Measurements from ENCODE around the gene DIP2A. TPM values are rescaled to one million over a fixed set of nuclear protein-coding genes. Genes with fewer than 3 reads are reported as not detected.

Gene DIP2A
- total RNA-seq, 1 donor from 2014 or later = 57.2 TPM

DNA sequence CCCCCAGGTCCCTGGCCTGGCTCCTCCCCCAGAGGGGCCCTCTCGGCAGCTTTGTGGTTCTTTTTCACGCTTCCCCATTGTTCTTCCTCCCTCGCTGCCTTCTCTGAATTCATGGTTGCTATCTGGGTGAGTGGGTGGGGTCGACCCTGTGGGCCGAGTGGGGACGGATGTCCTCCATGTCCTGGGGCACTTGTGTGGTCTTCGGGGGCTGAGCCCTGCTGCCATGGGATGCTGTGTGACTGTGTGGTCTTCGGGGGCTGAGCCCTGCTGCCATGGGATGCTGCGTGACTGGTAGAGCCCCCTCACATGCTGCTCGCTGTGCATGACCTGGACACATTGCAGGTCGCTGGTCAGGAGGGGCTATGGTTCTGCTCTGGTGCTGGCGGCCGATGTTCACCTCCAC, 21.6 kb upstream of the DIP2A start:
- Mint-ChIP-seq H3K4me1 (no peaks in the 10 kb centered on the region), H3K9me3 (no peaks in the 10 kb centered on the region), H3K4me3 (no peak overlapping the region), H3K36me3 (peaks cover 48% of the 10 kb centered on the region), H3K27me3 (ENCODE audit: low read depth) (no peaks in the 10 kb centered on the region), H3K27ac (no peak overlapping the region)
- TF ChIP-seq, protein P1, sequence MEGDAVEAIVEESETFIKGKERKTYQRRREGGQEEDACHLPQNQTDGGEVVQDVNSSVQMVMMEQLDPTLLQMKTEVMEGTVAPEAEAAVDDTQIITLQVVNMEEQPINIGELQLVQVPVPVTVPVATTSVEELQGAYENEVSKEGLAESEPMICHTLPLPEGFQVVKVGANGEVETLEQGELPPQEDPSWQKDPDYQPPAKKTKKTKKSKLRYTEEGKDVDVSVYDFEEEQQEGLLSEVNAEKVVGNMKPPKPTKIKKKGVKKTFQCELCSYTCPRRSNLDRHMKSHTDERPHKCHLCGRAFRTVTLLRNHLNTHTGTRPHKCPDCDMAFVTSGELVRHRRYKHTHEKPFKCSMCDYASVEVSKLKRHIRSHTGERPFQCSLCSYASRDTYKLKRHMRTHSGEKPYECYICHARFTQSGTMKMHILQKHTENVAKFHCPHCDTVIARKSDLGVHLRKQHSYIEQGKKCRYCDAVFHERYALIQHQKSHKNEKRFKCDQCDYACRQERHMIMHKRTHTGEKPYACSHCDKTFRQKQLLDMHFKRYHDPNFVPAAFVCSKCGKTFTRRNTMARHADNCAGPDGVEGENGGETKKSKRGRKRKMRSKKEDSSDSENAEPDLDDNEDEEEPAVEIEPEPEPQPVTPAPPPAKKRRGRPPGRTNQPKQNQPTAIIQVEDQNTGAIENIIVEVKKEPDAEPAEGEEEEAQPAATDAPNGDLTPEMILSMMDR (IDR thresholded peaks at IDR 0.05; ENCODE audit: unreplicated experiment) = no peak
- DNase-seq (ENCODE audit: low spot score in 2 of 2, unreplicated experiment in 2 of 2) = no peak

DNA sequence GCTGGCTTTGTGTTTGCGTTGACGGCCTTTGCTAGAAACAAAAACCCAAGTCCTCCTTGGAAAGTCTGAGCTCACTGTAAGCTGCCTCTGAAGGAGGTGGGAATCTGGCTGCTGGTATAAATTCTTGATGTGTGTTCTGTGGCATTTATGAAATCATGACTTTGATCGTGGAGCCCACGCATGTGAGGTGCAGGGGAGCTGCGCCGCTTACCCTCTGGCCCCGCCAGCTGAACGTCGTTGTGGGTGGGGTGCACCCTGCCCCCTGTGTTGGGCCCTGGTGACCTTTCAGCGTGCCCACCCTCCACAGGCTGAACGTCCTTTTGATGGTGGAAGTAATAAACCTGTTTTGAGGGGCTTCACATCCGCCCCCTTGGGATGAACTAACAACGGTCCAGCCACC, 21.2 kb upstream of the DIP2A start:
- Mint-ChIP-seq H3K4me3 (no peak overlapping the region), H3K9me3 (no peaks in the 10 kb centered on the region), H3K36me3 (peaks cover 47% of the 10 kb centered on the region), H3K27ac (no peak overlapping the region), H3K27me3 (ENCODE audit: low read depth) (no peaks in the 10 kb centered on the region), H3K4me1 (no peaks in the 10 kb centered on the region)
- DNase-seq (ENCODE audit: low spot score in 2 of 2, unreplicated experiment in 2 of 2) = no peak
- TF ChIP-seq, protein P1 (IDR thresholded peaks at IDR 0.05; ENCODE audit: unreplicated experiment) = no peak

DNA sequence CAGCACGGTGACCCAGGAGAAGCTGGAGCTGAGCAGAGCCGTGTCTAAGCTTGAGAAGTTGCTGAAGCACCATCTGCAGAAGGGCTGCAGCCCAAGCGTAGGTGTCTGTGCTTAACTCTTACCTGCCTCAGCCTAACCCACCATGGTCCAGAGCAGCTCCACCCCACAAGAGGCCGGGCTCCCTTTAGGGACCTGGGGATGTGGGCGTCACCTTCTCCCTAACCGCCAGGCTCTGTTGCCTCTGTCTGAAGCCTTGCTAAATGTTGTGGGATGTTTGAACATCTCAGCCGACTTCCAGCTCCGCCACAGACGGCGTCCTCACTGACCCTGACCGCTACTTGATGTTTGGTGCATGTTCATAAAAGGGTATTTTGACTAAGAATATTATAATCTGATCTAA, 20.4 kb upstream of the DIP2A start:
- no peaks in the 10 kb centered on the region for H3K27me3 Mint-ChIP-seq (ENCODE audit: low read depth)
- peaks cover 48% of the 10 kb centered on the region for H3K36me3 Mint-ChIP-seq
- H3K4me1 Mint-ChIP-seq = no peaks in the 10 kb centered on the region

DNA sequence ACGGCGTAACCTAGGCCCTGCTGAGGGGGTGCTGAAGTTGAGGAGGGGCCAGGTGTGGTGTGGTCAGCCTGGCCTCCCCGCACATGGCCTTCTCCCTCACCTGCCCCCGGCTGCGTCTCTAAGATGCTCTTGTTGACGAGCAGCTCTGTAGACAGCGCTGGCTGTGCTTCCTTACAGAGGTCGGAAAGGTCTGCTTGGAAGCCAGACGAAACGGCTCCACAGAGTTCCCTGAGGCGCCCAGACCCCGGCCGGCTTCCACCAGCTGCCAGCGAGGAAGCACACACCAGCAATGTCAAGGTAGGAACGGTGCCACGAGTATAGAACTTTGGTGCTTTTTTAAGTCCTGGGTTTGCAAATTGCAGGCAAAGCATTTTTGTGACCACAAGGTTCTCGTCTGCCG, 18.8 kb upstream of the DIP2A start:
- no peaks in the 10 kb centered on the region for H3K4me1 Mint-ChIP-seq
- TF ChIP-seq, protein P1 (IDR thresholded peaks at IDR 0.05; ENCODE audit: unreplicated experiment) = no peak
- no peaks in the 10 kb centered on the region for H3K9me3 Mint-ChIP-seq
- DNase-seq (ENCODE audit: low spot score in 2 of 2, unreplicated experiment in 2 of 2) = no peak
- peaks cover 48% of the 10 kb centered on the region for H3K36me3 Mint-ChIP-seq
- no peak overlapping the region for H3K27ac Mint-ChIP-seq
- no peaks in the 10 kb centered on the region for H3K27me3 Mint-ChIP-seq (ENCODE audit: low read depth)
- no peak overlapping the region for H3K4me3 Mint-ChIP-seq

More for the DNA sequence above, 20.4 kb upstream of the DIP2A start:
- H3K4me3 Mint-ChIP-seq = no peak overlapping the region
- no peaks in the 10 kb centered on the region for H3K9me3 Mint-ChIP-seq
- TF ChIP-seq, protein P1 (IDR thresholded peaks at IDR 0.05; ENCODE audit: unreplicated experiment) = no peak
- H3K27ac Mint-ChIP-seq = no peak overlapping the region
- no peak for DNase-seq (ENCODE audit: low spot score in 2 of 2, unreplicated experiment in 2 of 2)

DNA sequence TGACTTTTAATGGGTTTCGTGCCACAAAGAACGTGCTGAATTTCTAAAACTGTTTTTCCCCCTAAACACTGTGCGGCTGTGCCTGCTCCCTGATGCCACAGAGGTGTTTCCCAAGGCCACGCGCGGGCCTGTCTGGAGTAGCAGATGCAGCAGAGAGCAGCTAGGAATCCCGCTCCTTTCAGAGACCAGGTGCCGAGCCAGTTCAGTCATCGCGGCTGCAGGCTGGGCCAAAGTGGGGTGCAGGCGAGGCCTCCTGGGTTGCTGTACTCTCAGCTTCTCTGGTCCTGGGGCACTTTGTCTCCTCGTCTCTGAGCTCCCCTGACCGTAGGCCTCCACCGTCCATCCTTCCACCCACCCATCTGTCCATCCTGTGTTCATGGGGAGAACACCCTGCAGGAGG, 17.4 kb upstream of the DIP2A start:
- H3K4me1 Mint-ChIP-seq = no peaks in the 10 kb centered on the region
- no peak overlapping the region for H3K27ac Mint-ChIP-seq
- DNase-seq (ENCODE audit: low spot score in 2 of 2, unreplicated experiment in 2 of 2) = no peak
- no peaks in the 10 kb centered on the region for H3K9me3 Mint-ChIP-seq
- no peak overlapping the region for H3K4me3 Mint-ChIP-seq
- no peaks in the 10 kb centered on the region for H3K27me3 Mint-ChIP-seq (ENCODE audit: low read depth)
- TF ChIP-seq, protein P1 (IDR thresholded peaks at IDR 0.05; ENCODE audit: unreplicated experiment) = no peak
- H3K36me3 Mint-ChIP-seq = peaks cover 53% of the 10 kb centered on the region

DNA sequence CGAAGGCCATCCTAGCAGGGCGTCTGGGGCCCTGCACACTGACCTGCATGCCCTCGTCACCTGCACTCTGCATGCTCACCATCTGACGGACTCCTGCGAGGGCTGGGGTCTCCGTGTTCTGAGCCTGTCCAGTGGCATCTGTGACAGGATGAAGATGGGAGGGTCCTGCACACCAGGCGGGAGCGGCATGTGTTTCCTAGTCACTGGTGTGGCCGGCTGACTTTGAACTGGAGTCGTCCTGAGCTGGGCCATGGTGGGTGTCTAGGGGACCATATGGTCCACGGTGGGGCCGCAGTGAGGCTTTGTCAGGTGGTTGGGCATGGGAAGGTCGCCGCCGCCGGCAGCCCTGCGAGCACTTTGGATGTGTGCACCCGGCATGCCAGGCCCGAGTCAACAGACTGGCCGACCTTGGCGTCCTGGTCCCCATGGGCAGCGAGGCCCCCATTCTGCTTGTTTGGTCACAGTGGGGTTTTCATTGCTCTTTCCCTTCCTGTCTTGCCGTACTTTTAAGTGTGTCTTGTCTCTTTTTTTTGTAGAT, 16.7 kb upstream of the DIP2A start:
- Mint-ChIP-seq H3K27ac (no peak overlapping the region), H3K4me1 (no peaks in the 10 kb centered on the region), H3K36me3 (peaks cover 56% of the 10 kb centered on the region)

More for the DNA sequence above, 16.7 kb upstream of the DIP2A start:
- no peak overlapping the region for H3K4me3 Mint-ChIP-seq
- TF ChIP-seq, protein P1 (IDR thresholded peaks at IDR 0.05; ENCODE audit: unreplicated experiment) = no peak
- H3K9me3 Mint-ChIP-seq = no peaks in the 10 kb centered on the region
- DNase-seq (ENCODE audit: low spot score in 2 of 2, unreplicated experiment in 2 of 2) = no peak
- H3K27me3 Mint-ChIP-seq (ENCODE audit: low read depth) = no peaks in the 10 kb centered on the region
